Bronchial epithelial cell (primary cell): ENCODE results near the gene RNPEP. TPM values are rescaled to one million over a fixed set of nuclear protein-coding genes. Genes with fewer than 3 reads are reported as not detected.

ENCODE experiments used
- DNase-seq: peaks from one replicate; pipeline ENCODE4 v3.0.0-alpha.2; 2010; ENCODE audit warnings: low read depth
- FAIRE-seq: peaks from 2 replicates; lab custom pipeline; 2011; peaks lifted over from hg19 to GRCh38; lab: Jason Lieb, UNC
- H3K27me3 ChIP-seq: 2 replicates; pipeline ENCODE4 v1.5.1; 2011; ENCODE audit warnings: low read length; ENCODE audit not compliant: control insufficient read depth, insufficient read depth
- H3K36me3 ChIP-seq: 2 replicates; pipeline ENCODE4 v1.5.1; 2011; ENCODE audit warnings: low read length; ENCODE audit not compliant: control insufficient read depth, insufficient read depth
- H3K4me3 ChIP-seq: 2 replicates; pipeline ENCODE4 v1.5.1; 2011; ENCODE audit warnings: mild to moderate bottlenecking, low read depth, low read length, control low read depth
- total RNA-seq: library from RNA; depleted of rRNA; stranded (reverse); fragments of >200 nt; gene quantifications from 2 replicates; pipeline ENCODE4 v1.2.1, GENCODE V29; 2014
- TF ChIP-seq, protein P1 (sequence below): IDR thresholded peaks from 2 replicates; pipeline ENCODE4 v1.5.1; 2011; ENCODE audit warnings: mild to moderate bottlenecking, moderate library complexity, low read length, control low read depth, inconsistent platforms; ENCODE audit not compliant: insufficient read depth, severe bottlenecking

The RNPEP gene, protein sequence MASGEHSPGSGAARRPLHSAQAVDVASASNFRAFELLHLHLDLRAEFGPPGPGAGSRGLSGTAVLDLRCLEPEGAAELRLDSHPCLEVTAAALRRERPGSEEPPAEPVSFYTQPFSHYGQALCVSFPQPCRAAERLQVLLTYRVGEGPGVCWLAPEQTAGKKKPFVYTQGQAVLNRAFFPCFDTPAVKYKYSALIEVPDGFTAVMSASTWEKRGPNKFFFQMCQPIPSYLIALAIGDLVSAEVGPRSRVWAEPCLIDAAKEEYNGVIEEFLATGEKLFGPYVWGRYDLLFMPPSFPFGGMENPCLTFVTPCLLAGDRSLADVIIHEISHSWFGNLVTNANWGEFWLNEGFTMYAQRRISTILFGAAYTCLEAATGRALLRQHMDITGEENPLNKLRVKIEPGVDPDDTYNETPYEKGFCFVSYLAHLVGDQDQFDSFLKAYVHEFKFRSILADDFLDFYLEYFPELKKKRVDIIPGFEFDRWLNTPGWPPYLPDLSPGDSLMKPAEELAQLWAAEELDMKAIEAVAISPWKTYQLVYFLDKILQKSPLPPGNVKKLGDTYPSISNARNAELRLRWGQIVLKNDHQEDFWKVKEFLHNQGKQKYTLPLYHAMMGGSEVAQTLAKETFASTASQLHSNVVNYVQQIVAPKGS
- total RNA-seq = 27.3 and 39.8 TPM in 2 replicates

DNA sequence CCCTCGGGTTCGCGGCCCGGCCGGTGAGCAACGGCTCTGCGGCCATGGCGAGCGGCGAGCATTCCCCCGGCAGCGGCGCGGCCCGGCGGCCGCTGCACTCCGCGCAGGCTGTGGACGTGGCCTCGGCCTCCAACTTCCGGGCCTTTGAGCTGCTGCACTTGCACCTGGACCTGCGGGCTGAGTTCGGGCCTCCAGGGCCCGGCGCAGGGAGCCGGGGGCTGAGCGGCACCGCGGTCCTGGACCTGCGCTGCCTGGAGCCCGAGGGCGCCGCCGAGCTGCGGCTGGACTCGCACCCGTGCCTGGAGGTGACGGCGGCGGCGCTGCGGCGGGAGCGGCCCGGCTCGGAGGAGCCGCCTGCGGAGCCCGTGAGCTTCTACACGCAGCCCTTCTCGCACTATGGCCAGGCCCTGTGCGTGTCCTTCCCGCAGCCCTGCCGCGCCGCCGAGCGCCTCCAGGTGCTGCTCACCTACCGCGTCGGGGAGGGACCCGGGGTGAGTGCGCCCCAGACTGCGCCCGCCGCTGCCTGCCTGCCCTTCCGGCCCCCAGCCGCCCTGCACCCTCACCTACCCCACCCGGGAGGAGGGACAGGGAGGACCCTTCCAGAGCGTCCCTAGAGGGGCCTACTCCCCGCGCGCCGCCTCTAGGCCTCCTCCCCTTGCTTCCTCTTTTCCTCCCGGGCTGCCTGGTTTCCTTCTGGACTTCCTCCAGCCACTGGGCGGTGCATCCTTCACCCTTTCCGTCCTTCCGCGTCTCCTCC is at the start of gene RNPEP:
Gene RNPEP (plus strand): TSS at position 26 of the 757 bp plus-strand sequence. CDS start 19 bp downstream, at position 45.
- no peak for FAIRE-seq
- H3K27me3 ChIP-seq = no peaks in the 10 kb centered on the region
- peak within 1 kb of the TSS; percentile 83 for H3K4me3 ChIP-seq
- peak; percentile 38 for DNase-seq
- peaks cover 1% of the 10 kb centered on the region for H3K36me3 ChIP-seq
- TF ChIP-seq, protein P1, sequence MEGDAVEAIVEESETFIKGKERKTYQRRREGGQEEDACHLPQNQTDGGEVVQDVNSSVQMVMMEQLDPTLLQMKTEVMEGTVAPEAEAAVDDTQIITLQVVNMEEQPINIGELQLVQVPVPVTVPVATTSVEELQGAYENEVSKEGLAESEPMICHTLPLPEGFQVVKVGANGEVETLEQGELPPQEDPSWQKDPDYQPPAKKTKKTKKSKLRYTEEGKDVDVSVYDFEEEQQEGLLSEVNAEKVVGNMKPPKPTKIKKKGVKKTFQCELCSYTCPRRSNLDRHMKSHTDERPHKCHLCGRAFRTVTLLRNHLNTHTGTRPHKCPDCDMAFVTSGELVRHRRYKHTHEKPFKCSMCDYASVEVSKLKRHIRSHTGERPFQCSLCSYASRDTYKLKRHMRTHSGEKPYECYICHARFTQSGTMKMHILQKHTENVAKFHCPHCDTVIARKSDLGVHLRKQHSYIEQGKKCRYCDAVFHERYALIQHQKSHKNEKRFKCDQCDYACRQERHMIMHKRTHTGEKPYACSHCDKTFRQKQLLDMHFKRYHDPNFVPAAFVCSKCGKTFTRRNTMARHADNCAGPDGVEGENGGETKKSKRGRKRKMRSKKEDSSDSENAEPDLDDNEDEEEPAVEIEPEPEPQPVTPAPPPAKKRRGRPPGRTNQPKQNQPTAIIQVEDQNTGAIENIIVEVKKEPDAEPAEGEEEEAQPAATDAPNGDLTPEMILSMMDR = peak; percentile 30

DNA sequence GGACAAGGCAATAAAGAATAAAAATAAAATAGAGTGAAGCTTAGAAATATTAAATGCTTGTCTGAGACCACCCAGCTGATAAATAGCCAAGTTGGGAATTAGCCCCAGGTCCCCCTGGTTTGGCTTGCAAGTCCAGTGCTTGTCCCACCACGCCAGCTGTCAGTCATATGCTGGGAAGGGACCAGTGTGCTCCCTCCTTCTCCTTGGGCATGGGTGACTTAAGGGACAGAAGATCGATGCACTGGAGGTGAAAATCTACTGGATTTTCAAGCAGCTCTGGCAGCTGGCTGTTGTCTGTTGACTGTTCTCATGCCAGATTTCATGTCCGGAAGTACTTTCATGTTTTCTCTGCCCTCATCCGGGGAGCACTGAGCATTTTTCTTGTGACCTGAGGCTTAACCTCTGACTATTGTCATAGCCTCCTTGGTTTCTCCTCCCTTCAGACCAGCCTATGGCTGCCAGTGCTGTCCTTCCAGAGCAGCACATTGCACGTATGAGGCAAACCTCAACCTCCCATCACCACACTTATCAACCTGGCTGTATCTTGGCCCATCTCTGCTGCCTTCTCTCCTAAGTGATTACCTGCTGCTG is 48.5 kb upstream of the RNPEP start:
- no peaks in the 10 kb centered on the region for H3K27me3 ChIP-seq
- H3K4me3 ChIP-seq = no peak overlapping the region
- TF ChIP-seq, protein P1 = no peak
- FAIRE-seq (no peak), DNase-seq (no peak)
- H3K36me3 ChIP-seq = no peaks in the 10 kb centered on the region

DNA sequence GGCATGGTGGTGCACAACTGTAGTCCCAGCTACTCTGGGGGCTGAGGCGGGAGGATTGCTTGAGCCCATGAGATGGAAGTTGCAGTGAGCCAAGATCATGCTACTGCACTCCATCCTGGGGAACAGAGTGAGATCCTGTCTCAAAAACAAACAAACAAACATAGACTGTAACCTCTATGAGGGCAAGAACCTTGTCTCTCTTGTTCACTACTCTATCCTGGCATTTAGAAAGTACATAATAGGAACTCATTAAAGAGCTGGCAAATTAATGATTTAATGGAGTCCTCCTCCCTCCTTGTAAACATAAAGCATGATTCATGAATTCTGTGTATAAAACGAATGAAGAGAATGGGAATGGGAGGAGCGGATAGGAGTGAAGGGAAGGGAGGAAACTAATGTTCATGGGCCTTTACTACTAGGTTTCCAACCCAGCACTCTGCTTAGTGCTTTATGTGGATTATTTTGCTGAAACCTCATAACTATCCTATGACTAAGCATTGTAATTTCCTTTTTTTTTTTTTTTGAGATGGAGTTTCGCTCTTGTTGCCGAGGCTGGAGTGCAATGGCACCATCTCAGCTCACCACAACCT is 44.7 kb upstream of the RNPEP start:
- DNase-seq (peak; percentile 61), FAIRE-seq (no peak)

DNA sequence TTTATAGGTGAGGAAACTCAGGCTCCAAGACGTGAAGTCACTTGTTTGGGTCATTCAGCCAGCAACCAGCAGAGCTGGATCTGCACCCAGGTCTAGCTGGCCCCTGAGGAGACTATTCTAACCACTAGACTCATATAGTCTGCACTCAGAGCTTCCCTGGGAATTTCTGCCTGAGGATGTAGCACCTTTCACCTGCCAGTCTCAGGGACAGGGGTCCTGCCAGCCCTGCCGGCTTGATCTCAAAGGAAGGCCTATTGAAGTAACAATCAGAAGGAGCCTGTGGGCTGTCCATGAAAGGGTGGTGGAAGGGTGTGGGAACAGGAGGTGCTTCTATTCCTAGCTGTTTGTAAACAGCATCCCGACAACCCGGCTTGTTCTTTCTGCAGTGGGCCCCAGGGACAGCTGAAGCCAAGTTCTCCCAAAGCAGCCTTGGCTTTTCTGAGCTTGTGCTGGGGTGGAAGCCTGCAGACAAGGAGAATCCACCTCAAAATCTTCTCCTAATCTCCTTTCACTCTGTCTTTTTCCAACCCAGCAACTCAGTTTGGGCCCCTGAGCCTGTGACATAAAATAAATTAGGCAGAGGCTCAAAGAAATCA is 43.9 kb upstream of the RNPEP start:
- FAIRE-seq = no peak
- Histone ChIP-seq H3K36me3 (no peaks in the 10 kb centered on the region), H3K27me3 (no peaks in the 10 kb centered on the region), H3K4me3 (no peak overlapping the region)
- TF ChIP-seq, protein P1 = no peak
- DNase-seq = no peak

More for the DNA sequence above, 44.7 kb upstream of the RNPEP start:
- Histone ChIP-seq H3K27me3 (no peaks in the 10 kb centered on the region), H3K36me3 (no peaks in the 10 kb centered on the region), H3K4me3 (no peak overlapping the region)
- TF ChIP-seq, protein P1 = no peak

DNA sequence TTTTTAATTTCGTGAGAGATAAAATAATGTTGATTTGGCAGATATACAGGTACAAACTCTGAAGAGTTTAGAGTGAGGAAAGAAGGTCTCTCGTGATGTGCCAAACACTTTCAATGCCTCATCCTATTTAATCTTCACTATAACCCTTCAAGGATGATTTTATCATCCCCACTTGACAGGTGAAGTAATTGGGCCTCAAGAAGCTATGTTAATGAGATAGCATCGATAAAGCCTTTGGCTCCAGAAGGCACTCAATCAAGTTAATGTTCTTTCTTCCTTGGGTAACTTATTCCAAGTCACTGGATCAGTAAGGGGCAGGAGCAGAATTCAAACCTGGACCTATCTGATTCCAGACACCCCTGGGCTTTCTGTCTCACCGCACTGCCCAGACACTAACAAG is 43.3 kb upstream of the RNPEP start:
- H3K36me3 ChIP-seq = no peaks in the 10 kb centered on the region
- no peak overlapping the region for H3K4me3 ChIP-seq
- no peak for FAIRE-seq
- no peak for DNase-seq
- no peaks in the 10 kb centered on the region for H3K27me3 ChIP-seq
- TF ChIP-seq, protein P1 = no peak
